Thyroid gland (tissue), 4 donors: ENCODE data around the gene KCNMA1.

Experiments used
- CTCF ChIP-seq, 6 experiments: fragments of 200-600 bp in 3 of 6; fragments of 450-650 bp in 3 of 6; sonication (generic) in 3 of 6; IDR thresholded peaks; one replicate each; pipeline ENCODE4 v1.5.1; 2016 to 2019; ENCODE audit warnings: antibody characterized with exemption in 6 of 6, mild to moderate bottlenecking in 2 of 6, inconsistent platforms in 1 of 6, moderate library complexity in 1 of 6
- POLR2A ChIP-seq, 2 donors: fragments of 450-650 bp; IDR thresholded peaks; one replicate each; pipeline ENCODE4 v1.6.1; 2017; ENCODE audit warnings: antibody characterized with exemption in 2 of 2, mild to moderate bottlenecking in 2 of 2, moderate library complexity in 1 of 2

DNA sequence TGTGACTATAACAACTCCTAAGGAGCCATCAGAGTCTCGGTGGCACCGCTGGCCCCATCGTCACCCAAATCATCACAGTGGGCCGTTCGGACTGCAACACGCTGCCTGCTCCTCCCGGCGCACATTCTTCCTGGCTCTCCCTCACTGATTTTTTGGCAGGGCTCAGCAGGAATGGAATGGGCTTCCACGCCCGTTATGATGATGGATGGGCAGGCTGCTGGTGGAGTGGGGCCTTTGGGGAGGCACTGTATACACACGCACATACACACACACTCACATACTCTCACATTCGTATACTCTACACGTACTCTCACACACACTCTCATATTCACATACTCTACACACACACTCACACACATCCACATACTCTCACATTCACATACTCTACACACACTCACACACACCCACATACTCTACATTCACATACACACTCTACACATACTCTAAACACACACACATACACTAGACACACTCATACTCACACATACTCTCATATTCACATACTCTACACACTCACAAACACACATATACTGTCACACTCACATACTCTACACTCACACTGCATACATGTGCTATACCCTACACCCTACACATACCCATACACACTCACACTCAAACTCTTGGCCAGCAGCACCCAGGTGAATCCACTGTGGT is 99.8 kb downstream of the KCNMA1 start:
- TF ChIP-seq CTCF (IDR thresholded peaks at IDR 0.05) (no peak), POLR2A (IDR thresholded peaks at IDR 0.05) (no peak)
